GM12878 (cell line): Measurements from ENCODE around the gene TMPRSS11D. TPM values are rescaled to one million over a fixed set of nuclear protein-coding genes. Genes with fewer than 3 reads are reported as not detected.
A peak's percentile ranks its signal among the peaks of the same experiment; 100 is the strongest.

ENCODE experiments used
- ATAC-seq: fragments of 200-7000 bp; cut with Tn5 transposase; 3 replicates; pipeline ENCODE4 v1.9.1; 2020; ENCODE audit warnings: mild to moderate bottlenecking, moderate library complexity
- BruUV-seq: library from RNA; stranded (reverse); fragments of 400-500 nt; replicated peaks from 2 replicates; lab custom pipeline; 2021; lab: Mats Ljungman, UMichigan
- CTCF ChIA-PET: fragments of 300-600 bp; sonication (Branson Sonifier 250); formaldehyde crosslinking; extraction: SDS; loops from one replicate; lab custom pipeline; 2021; ENCODE audit warnings: inconsistent platforms; lab: Yijun Ruan, JAX
- POLR2A ChIA-PET: fragments of 350-600 bp; formaldehyde crosslinking; extraction: SDS; loops from one replicate; lab custom pipeline; 2021; ENCODE audit warnings: inconsistent platforms; lab: Charles Lee
- RAD21 ChIA-PET: fragments of 300-600 bp; sonication (Branson Sonifier 250); formaldehyde crosslinking; loops from one replicate; lab custom pipeline; 2023; ENCODE audit warnings: antibody characterized with exemption; ENCODE audit not compliant: unreplicated experiment; lab: Charles Lee
- SMC1A ChIA-PET: fragments of 300-600 bp; sonication (Branson Sonifier 250); formaldehyde crosslinking; loops from one replicate; lab custom pipeline; 2023; ENCODE audit not compliant: unreplicated experiment, uncharacterized antibody; lab: Charles Lee
- DNase-seq: peaks from one replicate; pipeline ENCODE4 v3.0.0-alpha.2; 2011; ENCODE audit warnings: low read depth, low spot score
- FAIRE-seq: peaks from 3 replicates; lab custom pipeline; 2011; peaks lifted over from hg19 to GRCh38; lab: Jason Lieb, UNC
- H2AFZ ChIP-seq: 2 replicates; pipeline ENCODE4 v1.6.0; 2011; ENCODE audit warnings: low read depth, low read length, control low read depth; ENCODE audit not compliant: control insufficient read depth
- H3K27ac ChIP-seq: 2 replicates; pipeline ENCODE4 v1.5.1; 2011; ENCODE audit warnings: control low read depth; ENCODE audit not compliant: control insufficient read depth, insufficient read depth
- H3K27me3 ChIP-seq, 2 experiments: replicated peaks in 1 of 2; 2 replicates each; pipeline versions ENCODE4 v1.6.0 to v1.6.1; 2011; ENCODE audit warnings: low read length in 1 of 2; ENCODE audit not compliant: control insufficient read depth in 2 of 2, insufficient read depth in 2 of 2
- H3K36me3 ChIP-seq, 2 experiments: 2 replicates each; pipeline ENCODE4 v1.5.1; 2011; ENCODE audit warnings: low read length in 1 of 2; ENCODE audit not compliant: control insufficient read depth in 2 of 2, insufficient read depth in 2 of 2
- H3K4me1 ChIP-seq: 2 replicates; pipeline ENCODE4 v1.6.1; 2011; ENCODE audit warnings: mild to moderate bottlenecking, low read length, moderate library complexity, mixed read lengths; ENCODE audit not compliant: control insufficient read depth, insufficient read depth
- H3K4me2 ChIP-seq: 2 replicates; pipeline ENCODE4 v1.6.0; 2011; ENCODE audit warnings: control low read depth; ENCODE audit not compliant: control insufficient read depth, insufficient read depth
- H3K4me3 ChIP-seq: fragments of 200-600 bp; sonication (generic); 2 replicates; pipeline ENCODE4 v1.5.1; 2016
- H3K79me2 ChIP-seq: 2 replicates; pipeline ENCODE4 v1.6.0; 2011; ENCODE audit warnings: low read length; ENCODE audit not compliant: control insufficient read depth, insufficient read depth
- H3K9ac ChIP-seq: 2 replicates; pipeline ENCODE4 v1.8.0; 2011; ENCODE audit warnings: low read length, control low read depth, mixed read lengths; ENCODE audit not compliant: control insufficient read depth, insufficient read depth
- H3K9me3 ChIP-seq: replicated peaks from 3 replicates; pipeline ENCODE4 v1.5.1; 2011; ENCODE audit warnings: mild to moderate bottlenecking, low read length; ENCODE audit not compliant: control insufficient read depth, insufficient read depth
- H4K20me1 ChIP-seq: 2 replicates; pipeline ENCODE4 v1.6.0; 2011; ENCODE audit not compliant: control insufficient read depth, insufficient read depth
- BMI1 ChIP-seq: fragments of 450-650 bp; IDR thresholded peaks from 2 replicates; pipeline ENCODE4 v1.6.1; 2016; ENCODE audit warnings: mild to moderate bottlenecking, moderate library complexity, borderline replicate concordance
- CBFB ChIP-seq: IDR thresholded peaks from 2 replicates; pipeline ENCODE4 v1.6.1; 2016; ENCODE audit warnings: antibody characterized with exemption, low read depth
- IRF4 ChIP-seq: IDR thresholded peaks from 2 replicates; pipeline ENCODE4 v1.6.1; 2011; ENCODE audit warnings: low read depth, low read length
- MEF2A ChIP-seq: IDR thresholded peaks from 2 replicates; pipeline ENCODE4 v1.6.1; 2011; ENCODE audit warnings: low read depth, mild to moderate bottlenecking, low read length, moderate library complexity; ENCODE audit not compliant: insufficient read depth
- MTA2 ChIP-seq: fragments of 450-650 bp; IDR thresholded peaks from 2 replicates; pipeline ENCODE4 v1.6.1; 2016; ENCODE audit warnings: low read depth, mild to moderate bottlenecking, moderate library complexity
- MXI1 ChIP-seq: fragments of 150-350 bp; IDR thresholded peaks from 2 replicates; pipeline ENCODE4 v1.6.1; 2011; ENCODE audit warnings: low read depth, mild to moderate bottlenecking, inconsistent platforms, low read length, improper control_type of control experiment
- ZBED1 ChIP-seq: IDR thresholded peaks from 2 replicates; pipeline ENCODE4 v1.6.1; 2016; ENCODE audit warnings: borderline replicate concordance
- WGBS: methylation state at CpG from one replicate; pipeline ENCODE4 v1.1.6; 2016; ENCODE audit warnings: low lambda C conversion rate; ENCODE audit not compliant: insufficient replicate concordance, insufficient coverage; ENCODE audit errors: missing lambda C conversion rate; 5-methylcytosine and 5-hydroxymethylcytosine counted together
- in situ Hi-C: fragments of 300-500 bp; cut with MboI; formaldehyde crosslinking; loops from 9 replicates; pipeline ENCODE4 v1.14.3; 2018; ENCODE audit warnings: mixed read lengths
- intact Hi-C: fragments of 100-400 bp; cut with micrococcal nuclease; formaldehyde crosslinking; loops from one replicate; pipeline ENCODE4 v1.14.2; 2022; ENCODE audit not compliant: unreplicated experiment
- polyA plus RNA-seq, 11 experiments: library from polyadenylated mRNA; depleted of rRNA in 4 of 11; unstranded in 6 of 11; stranded (reverse) in 5 of 11; fragments of >200 nt; fragmentation: Nextera tagmentation in 4 of 11; fragmentation: Illumina TruSeq in 1 of 11; extraction: Ambion mirVana in 4 of 11; extraction: Trizol in 1 of 11; gene quantifications; 1 replicate in 1 of 11; 2 replicates in 10 of 11; pipeline versions ENCODE4 v1.2.1 to v1.2.3, GENCODE V29; 2011 to 2016; ENCODE audit warnings: inconsistent platforms in 2 of 11, missing spikeins in 2 of 11, low read depth in 1 of 11
- total RNA-seq, 4 experiments: library from RNA; depleted of rRNA in 3 of 4; stranded (reverse); fragments of >200 nt in 3 of 4; fragmentation: Illumina TruSeq in 1 of 4; extraction: Trizol in 1 of 4; gene quantifications; 2 replicates each; pipeline versions ENCODE4 v1.2.1 to v1.2.3, GENCODE V29; 2013 to 2021
- TF ChIP-seq, protein P1 (sequence below): fragments of 450-650 bp; IDR thresholded peaks from 2 replicates; pipeline ENCODE4 v1.6.1; 2018; ENCODE audit warnings: mild to moderate bottlenecking, low read depth, moderate library complexity; ENCODE audit not compliant: partially characterized antibody
- TF ChIP-seq, protein P2 (sequence below): fragments of 450-650 bp; IDR thresholded peaks from 2 replicates; pipeline ENCODE4 v1.6.1; 2016; ENCODE audit warnings: mild to moderate bottlenecking

The TMPRSS11D gene
- total and polyA plus RNA-seq, 10 of the 15 experiments (the other 5 are each of a cell fraction or from before 2014, with no cell fraction given), result not detected

DNA sequence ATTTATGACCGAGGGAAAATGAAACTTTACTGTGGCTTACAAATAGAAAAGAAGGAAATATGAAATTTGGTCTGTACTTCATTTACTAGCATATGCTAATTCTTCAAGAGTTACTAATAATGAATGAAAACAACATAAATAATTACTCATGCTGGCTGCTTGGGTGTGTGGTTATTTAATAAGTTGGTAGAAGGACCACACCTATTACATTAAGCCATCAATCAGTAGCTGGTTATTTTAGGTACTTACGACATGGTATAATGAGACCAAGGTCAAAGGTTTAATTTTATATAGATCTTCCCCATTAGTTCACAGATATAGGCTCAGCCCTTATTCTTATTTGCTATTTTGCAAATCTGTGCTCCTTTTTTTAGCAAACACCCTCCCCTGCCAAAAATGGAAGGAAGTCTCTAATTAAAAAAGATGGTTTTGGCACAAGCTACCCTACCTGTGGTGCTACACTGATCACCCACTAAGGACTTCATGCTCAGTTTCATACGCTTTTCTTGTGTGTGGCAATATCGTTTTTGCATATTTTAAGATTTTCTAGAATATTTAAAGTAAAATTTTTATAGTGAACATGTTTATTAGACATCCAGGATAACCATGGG lies 14.1 kb downstream of the TMPRSS11D start:
- Histone ChIP-seq H3K4me1 (no peaks in the 10 kb centered on the region), H3K79me2 (no peaks in the 10 kb centered on the region), H4K20me1 (no peaks in the 10 kb centered on the region), H3K9me3 (no peaks in the 10 kb centered on the region), H3K4me3 (no peak overlapping the region), H3K36me3 (no peaks in the 10 kb centered on the region), H3K9ac (no peak overlapping the region), H3K27me3 (no peaks in the 10 kb centered on the region), H3K27ac (no peak overlapping the region), H3K4me2 (no peak overlapping the region), H2AFZ (no peak overlapping the region)
- ChIA-PET RAD21 (no interaction called here), CTCF (interaction anchor here (1.0 to 1.3 kb wide), 3 partner anchors 41 to 323 kb away, joined by 3 to 5 read pairs (median 3); no protein-coding TSS in a partner anchor), SMC1A (interaction anchor here (1.2 to 1.4 kb wide), 2 partner anchors 14 to 47 kb away, joined by 3 to 5 read pairs; partner anchors contain the start of gene TMPRSS11D), POLR2A (no interaction called here)
- DNase-seq, result no peak
- no peak for FAIRE-seq
- BruUV-seq, result no TSS peak
- in situ Hi-C loops, result no loop called here
- 12% methylated on average over 4 of the region's 4 CpGs for WGBS
- ATAC-seq, result no peak
- TF ChIP-seq, protein P1, sequence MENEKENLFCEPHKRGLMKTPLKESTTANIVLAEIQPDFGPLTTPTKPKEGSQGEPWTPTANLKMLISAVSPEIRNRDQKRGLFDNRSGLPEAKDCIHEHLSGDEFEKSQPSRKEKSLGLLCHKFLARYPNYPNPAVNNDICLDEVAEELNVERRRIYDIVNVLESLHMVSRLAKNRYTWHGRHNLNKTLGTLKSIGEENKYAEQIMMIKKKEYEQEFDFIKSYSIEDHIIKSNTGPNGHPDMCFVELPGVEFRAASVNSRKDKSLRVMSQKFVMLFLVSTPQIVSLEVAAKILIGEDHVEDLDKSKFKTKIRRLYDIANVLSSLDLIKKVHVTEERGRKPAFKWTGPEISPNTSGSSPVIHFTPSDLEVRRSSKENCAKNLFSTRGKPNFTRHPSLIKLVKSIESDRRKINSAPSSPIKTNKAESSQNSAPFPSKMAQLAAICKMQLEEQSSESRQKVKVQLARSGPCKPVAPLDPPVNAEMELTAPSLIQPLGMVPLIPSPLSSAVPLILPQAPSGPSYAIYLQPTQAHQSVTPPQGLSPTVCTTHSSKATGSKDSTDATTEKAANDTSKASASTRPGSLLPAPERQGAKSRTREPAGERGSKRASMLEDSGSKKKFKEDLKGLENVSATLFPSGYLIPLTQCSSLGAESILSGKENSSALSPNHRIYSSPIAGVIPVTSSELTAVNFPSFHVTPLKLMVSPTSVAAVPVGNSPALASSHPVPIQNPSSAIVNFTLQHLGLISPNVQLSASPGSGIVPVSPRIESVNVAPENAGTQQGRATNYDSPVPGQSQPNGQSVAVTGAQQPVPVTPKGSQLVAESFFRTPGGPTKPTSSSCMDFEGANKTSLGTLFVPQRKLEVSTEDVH, result no peak
- no peak for TF ChIP-seq CBFB
- TF ChIP-seq, protein P2, sequence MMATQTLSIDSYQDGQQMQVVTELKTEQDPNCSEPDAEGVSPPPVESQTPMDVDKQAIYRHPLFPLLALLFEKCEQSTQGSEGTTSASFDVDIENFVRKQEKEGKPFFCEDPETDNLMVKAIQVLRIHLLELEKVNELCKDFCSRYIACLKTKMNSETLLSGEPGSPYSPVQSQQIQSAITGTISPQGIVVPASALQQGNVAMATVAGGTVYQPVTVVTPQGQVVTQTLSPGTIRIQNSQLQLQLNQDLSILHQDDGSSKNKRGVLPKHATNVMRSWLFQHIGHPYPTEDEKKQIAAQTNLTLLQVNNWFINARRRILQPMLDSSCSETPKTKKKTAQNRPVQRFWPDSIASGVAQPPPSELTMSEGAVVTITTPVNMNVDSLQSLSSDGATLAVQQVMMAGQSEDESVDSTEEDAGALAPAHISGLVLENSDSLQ, result peak; percentile 46
- TF ChIP-seq MTA2, result 0 out of 2 replicates have a peak, but pooled peaks have one; percentile 16
- no peak for TF ChIP-seq ZBED1
- TF ChIP-seq IRF4, result no peak
- no peak for TF ChIP-seq MXI1
- TF ChIP-seq BMI1, result no peak
- no peak for TF ChIP-seq MEF2A
- intact Hi-C loops, result loop anchor here (5.0 kb wide), 1 partner anchor 308 kb away; no protein-coding TSS in a partner anchor
